ENCODE data around the gene SATB2. TPM values are rescaled to one million over a fixed set of nuclear protein-coding genes. Genes with fewer than 3 reads are reported as not detected.

Gene SATB2
- total and polyA plus RNA-seq, 2 donors (not counting 1 experiment from before 2014, with no cell fraction given), result 3.8 to 28.1 TPM

DNA sequence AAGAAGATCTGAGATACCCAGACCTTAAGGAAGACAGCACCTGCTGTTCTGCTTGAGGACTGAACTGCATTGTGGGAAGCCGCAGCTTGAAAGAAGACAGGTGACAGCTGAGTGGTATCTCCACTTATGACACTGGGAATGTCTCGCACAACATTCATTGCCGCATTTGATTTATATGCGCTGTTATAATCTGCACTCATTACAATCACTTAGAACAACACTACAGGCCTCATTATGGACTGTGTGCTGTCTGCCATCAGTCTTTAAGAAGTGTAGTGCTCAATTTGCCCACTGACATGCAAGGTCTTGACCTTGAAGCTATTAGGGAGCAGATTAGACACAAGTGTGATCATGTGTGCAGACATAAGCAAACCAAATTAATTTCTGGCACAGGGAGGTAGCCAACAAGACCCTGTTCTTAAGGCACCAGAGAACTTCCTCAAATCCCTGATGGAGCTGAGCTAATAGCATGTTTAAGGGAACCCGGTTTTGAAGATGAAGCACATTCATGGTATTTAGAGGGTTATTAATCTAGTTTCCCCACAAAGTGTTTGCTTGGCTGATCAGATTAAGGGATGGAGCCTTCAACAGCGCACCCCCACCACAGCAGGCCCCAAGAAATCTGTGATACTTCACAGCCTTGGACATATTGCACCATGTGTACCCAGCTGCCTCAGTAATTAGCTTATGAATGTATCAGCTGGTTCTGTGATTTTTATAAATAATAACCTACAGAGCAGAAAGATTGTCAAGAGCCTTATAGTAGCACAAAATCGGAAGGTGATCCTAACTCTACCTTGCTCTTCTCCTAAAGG is 146.8 kb downstream of the SATB2 start:
- Histone ChIP-seq H4K20me1 (ENCODE audit: control insufficient read depth, extremely low read depth, insufficient read depth, low read length) (no peaks in the 10 kb centered on the region), H3K79me2 (ENCODE audit: control insufficient read depth, insufficient read depth, low read length) (no peaks in the 10 kb centered on the region), H3K4me1 (ENCODE audit: control insufficient read depth, extremely low read depth, insufficient read depth, low read length) (no peaks in the 10 kb centered on the region), H3K36me3 (ENCODE audit: control insufficient read depth, insufficient read depth, low read length) (peaks cover 2% of the 10 kb centered on the region), H3K4me3 (replicated peaks in 1 of 4; ENCODE audit: control extremely low read depth in 1 of 4, insufficient read depth in 1 of 4, low read depth in 3 of 4, low read length in 4 of 4) (no peak overlapping the region), H3K9ac (ENCODE audit: insufficient read depth, low read length) (no peak overlapping the region), H3K4me2 (ENCODE audit: extremely low read depth, insufficient read depth, low read length) (no peak overlapping the region), H3K27ac (ENCODE audit: insufficient read depth, low read length) (no peak overlapping the region), H3K27me3 (ENCODE audit: control insufficient read depth, insufficient read depth, low read length) (no peaks in the 10 kb centered on the region), H3K9me3 (ENCODE audit: control insufficient read depth, insufficient read depth, low read depth, low read length) (no peaks in the 10 kb centered on the region), H2AFZ (ENCODE audit: low read length) (no peak overlapping the region)
- no peak for DNase-seq (ENCODE audit: low read depth in 2 of 2)
- TF ChIP-seq CTCF (conservative IDR thresholded peaks at IDR 0.05 in 1 of 2, IDR thresholded peaks at IDR 0.05 in 1 of 2; ENCODE audit: low read depth in 1 of 2, low read length in 2 of 2), result no peak
- no peak for TF ChIP-seq EZH2 (IDR thresholded peaks at IDR 0.05; ENCODE audit: low read length, missing control alignments)

DNA sequence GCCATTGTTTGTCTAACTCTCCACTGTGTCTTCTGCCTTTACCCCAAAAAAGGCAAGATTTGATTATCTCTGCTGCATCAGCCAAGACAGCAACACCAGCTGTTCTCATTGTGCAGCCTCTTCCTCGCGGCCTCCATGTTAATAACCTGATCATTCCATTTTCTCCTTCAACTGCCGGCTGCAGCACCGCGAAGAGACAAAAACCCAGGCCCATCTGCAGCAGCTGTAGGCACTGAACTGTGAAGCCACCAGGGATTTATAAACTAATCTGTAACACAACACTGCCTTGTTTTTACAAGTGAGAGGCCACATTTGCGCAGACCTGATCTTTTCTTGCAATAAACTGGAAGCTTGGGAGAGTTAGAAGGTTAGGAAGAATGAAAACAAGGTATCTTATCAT is 147.8 kb downstream of the SATB2 start:
- H4K20me1 ChIP-seq (ENCODE audit: control insufficient read depth, extremely low read depth, insufficient read depth, low read length), result no peaks in the 10 kb centered on the region
- H3K36me3 ChIP-seq (ENCODE audit: control insufficient read depth, insufficient read depth, low read length), result peaks cover 2% of the 10 kb centered on the region
- H3K79me2 ChIP-seq (ENCODE audit: control insufficient read depth, insufficient read depth, low read length), result no peaks in the 10 kb centered on the region
- H3K9me3 ChIP-seq (ENCODE audit: control insufficient read depth, insufficient read depth, low read depth, low read length), result no peaks in the 10 kb centered on the region
- no peaks in the 10 kb centered on the region for H3K4me1 ChIP-seq (ENCODE audit: control insufficient read depth, extremely low read depth, insufficient read depth, low read length)
- no peak overlapping the region for H3K4me3 ChIP-seq (replicated peaks in 1 of 4; ENCODE audit: control extremely low read depth in 1 of 4, insufficient read depth in 1 of 4, low read depth in 3 of 4, low read length in 4 of 4)
- DNase-seq (ENCODE audit: low read depth in 2 of 2), result no peak
- no peak overlapping the region for H3K27ac ChIP-seq (ENCODE audit: insufficient read depth, low read length)
- H2AFZ ChIP-seq (ENCODE audit: low read length), result no peak overlapping the region
- H3K27me3 ChIP-seq (ENCODE audit: control insufficient read depth, insufficient read depth, low read length), result no peaks in the 10 kb centered on the region
- no peak for TF ChIP-seq CTCF (conservative IDR thresholded peaks at IDR 0.05 in 1 of 2, IDR thresholded peaks at IDR 0.05 in 1 of 2; ENCODE audit: low read depth in 1 of 2, low read length in 2 of 2)
- TF ChIP-seq EZH2 (IDR thresholded peaks at IDR 0.05; ENCODE audit: low read length, missing control alignments), result no peak
- H3K9ac ChIP-seq (ENCODE audit: insufficient read depth, low read length), result no peak overlapping the region
- H3K4me2 ChIP-seq (ENCODE audit: extremely low read depth, insufficient read depth, low read length), result no peak overlapping the region

DNA sequence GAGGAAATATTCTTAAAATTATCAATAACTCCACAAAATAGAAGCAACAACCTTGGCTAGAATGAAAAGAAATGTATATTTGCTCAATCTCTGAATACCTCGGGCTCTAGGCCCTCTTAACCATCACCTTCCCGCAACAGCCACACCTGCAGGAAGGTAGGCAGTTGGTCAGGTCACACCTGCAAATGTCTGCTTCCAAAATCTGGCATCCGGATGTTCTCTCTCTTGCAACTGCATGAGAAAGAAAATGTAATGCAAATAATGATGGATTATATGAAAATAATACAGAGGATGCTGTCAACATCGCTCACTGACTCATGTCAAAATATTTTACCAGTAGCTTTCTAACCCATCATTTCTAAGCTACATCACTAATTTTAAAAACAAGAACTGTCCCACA is 148.3 kb downstream of the SATB2 start:
- Histone ChIP-seq H3K27me3 (ENCODE audit: control insufficient read depth, insufficient read depth, low read length) (no peaks in the 10 kb centered on the region), H3K27ac (ENCODE audit: insufficient read depth, low read length) (no peak overlapping the region), H3K4me2 (ENCODE audit: extremely low read depth, insufficient read depth, low read length) (no peak overlapping the region), H3K9ac (ENCODE audit: insufficient read depth, low read length) (no peak overlapping the region), H3K9me3 (ENCODE audit: control insufficient read depth, insufficient read depth, low read depth, low read length) (no peaks in the 10 kb centered on the region), H3K79me2 (ENCODE audit: control insufficient read depth, insufficient read depth, low read length) (no peaks in the 10 kb centered on the region), H2AFZ (ENCODE audit: low read length) (no peak overlapping the region), H3K4me1 (ENCODE audit: control insufficient read depth, extremely low read depth, insufficient read depth, low read length) (peaks cover under 1% of the 10 kb centered on the region), H3K4me3 (replicated peaks in 1 of 4; ENCODE audit: control extremely low read depth in 1 of 4, insufficient read depth in 1 of 4, low read depth in 3 of 4, low read length in 4 of 4) (no peak overlapping the region), H3K36me3 (ENCODE audit: control insufficient read depth, insufficient read depth, low read length) (peaks cover 2% of the 10 kb centered on the region), H4K20me1 (ENCODE audit: control insufficient read depth, extremely low read depth, insufficient read depth, low read length) (no peaks in the 10 kb centered on the region)
- no peak for TF ChIP-seq EZH2 (IDR thresholded peaks at IDR 0.05; ENCODE audit: low read length, missing control alignments)
- DNase-seq (ENCODE audit: low read depth in 2 of 2), result no peak

All from fibroblast of lung (primary cell).